Measurements from ENCODE around the gene LHX6.

DNA sequence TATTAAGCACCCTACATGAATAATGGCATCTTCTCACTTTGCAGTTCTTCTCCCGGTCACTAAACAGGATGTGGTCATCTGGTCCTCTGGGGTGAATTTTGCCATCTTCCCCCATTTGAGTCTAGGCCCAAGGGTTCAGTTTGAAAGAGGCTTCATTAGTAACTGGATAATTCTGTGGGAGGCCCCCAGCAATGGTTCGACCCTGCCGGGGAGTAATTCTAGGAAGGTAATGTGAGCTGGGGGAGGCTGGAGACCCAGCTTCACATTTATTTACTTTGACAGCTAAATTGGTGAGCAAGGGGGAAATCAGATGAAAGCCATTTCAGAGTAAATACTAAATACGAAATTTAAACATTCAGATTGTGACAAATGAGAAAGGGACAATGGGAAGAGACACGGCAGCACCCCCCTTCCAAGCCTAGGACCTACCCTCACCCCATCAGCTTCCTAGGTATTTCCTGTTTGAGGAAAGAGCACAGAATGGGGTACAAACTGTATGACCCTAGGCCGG, 4.1 kb upstream of the LHX6 start:
- TF ChIP-seq GATA2 (IDR thresholded peaks at IDR 0.05; ENCODE audit: low read depth, low read length) (no peak), GATA3 (IDR thresholded peaks at IDR 0.05; ENCODE audit: low read depth, low read length) (no peak)

Data from SH-SY5Y (cell line).